ENCODE results near the gene ITPK1. TPM values are rescaled to one million over a fixed set of nuclear protein-coding genes. Genes with fewer than 3 reads are reported as not detected.

Gene ITPK1
- total RNA-seq, 1 experiment from 2014 or later, result 38.5 TPM

DNA sequence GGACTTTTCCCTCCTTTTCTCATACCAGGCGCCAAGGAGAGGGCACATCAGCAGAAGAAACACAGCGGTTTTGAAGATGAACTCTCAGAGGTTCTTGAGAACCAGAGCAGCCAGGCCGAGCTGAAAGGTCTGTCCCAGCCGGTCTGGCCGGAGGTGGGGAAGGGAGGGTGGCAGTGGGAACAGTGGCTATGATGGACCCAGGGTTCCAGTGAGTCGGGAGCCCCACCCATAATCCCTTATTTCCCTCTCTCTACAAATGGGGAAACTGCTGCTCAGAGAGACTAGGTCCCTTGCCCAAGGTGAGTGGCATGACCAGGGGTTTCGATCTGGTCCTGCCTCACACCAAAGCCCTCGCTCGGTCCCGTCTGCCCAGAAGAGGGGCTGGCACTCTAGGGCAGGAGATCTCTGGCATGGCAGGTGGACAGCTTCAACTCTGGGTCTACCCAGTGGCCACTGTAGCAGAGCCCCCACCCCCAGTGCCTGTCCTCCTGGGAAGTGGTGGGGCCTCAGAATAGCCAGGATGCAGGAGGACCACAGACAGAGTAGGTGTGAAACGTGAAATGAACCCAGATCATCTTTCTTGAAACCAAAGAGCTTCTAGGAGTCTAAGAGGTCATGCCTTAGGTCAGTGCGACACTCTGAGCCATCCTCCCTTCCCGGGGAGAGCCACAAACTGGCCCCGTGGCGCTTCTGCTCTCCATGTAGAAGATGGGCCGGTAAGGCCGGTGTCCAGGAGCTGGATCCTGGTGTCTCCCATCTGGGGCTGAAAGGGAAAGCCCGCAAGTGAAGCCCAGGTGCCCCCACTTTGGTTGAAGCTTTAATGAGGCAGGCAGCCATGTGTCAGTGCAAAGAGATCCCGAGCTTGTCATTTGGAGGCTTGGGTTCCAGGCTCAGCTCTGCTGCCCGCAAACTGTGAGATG, 185.8 kb downstream of the ITPK1 start:
- no peak overlapping the region for H3K4me3 ChIP-seq (ENCODE audit: low read depth, low read length, poor library complexity, severe bottlenecking)
- DNase-seq (ENCODE audit: low spot score), result no peak
- CTCF ChIA-PET, result no interaction called here
- no TSS peak for BruUV-seq (replicated peaks)
- no peak overlapping the region for H3K27ac ChIP-seq (ENCODE audit: low read depth, low read length, poor library complexity, severe bottlenecking)
- intact Hi-C loops (cut with micrococcal nuclease; ENCODE audit: unreplicated experiment), result no loop called here
- peaks cover under 1% of the 10 kb centered on the region for H3K4me1 ChIP-seq (ENCODE audit: insufficient read depth, low read length, poor library complexity, severe bottlenecking)
- TF ChIP-seq EZH2 (IDR thresholded peaks at IDR 0.05; ENCODE audit: borderline replicate concordance, low read depth, low read length, poor library complexity, severe bottlenecking), result no peak
- TF ChIP-seq, protein P1, sequence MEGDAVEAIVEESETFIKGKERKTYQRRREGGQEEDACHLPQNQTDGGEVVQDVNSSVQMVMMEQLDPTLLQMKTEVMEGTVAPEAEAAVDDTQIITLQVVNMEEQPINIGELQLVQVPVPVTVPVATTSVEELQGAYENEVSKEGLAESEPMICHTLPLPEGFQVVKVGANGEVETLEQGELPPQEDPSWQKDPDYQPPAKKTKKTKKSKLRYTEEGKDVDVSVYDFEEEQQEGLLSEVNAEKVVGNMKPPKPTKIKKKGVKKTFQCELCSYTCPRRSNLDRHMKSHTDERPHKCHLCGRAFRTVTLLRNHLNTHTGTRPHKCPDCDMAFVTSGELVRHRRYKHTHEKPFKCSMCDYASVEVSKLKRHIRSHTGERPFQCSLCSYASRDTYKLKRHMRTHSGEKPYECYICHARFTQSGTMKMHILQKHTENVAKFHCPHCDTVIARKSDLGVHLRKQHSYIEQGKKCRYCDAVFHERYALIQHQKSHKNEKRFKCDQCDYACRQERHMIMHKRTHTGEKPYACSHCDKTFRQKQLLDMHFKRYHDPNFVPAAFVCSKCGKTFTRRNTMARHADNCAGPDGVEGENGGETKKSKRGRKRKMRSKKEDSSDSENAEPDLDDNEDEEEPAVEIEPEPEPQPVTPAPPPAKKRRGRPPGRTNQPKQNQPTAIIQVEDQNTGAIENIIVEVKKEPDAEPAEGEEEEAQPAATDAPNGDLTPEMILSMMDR (conservative IDR thresholded peaks at IDR 0.05; ENCODE audit: low read depth, low read length), result no peak
- H3K27me3 ChIP-seq (replicated peaks; ENCODE audit: insufficient read depth, low read depth, low read length, poor library complexity), result no peaks in the 10 kb centered on the region
- POLR2A ChIA-PET (ENCODE audit: low non-redundant PET), result no interaction called here
- H3K36me3 ChIP-seq (ENCODE audit: insufficient read depth, low read length, poor library complexity, severe bottlenecking), result no peaks in the 10 kb centered on the region
- no peaks in the 10 kb centered on the region for H3K9me3 ChIP-seq (ENCODE audit: low read depth, low read length, poor library complexity, severe bottlenecking)

DNA sequence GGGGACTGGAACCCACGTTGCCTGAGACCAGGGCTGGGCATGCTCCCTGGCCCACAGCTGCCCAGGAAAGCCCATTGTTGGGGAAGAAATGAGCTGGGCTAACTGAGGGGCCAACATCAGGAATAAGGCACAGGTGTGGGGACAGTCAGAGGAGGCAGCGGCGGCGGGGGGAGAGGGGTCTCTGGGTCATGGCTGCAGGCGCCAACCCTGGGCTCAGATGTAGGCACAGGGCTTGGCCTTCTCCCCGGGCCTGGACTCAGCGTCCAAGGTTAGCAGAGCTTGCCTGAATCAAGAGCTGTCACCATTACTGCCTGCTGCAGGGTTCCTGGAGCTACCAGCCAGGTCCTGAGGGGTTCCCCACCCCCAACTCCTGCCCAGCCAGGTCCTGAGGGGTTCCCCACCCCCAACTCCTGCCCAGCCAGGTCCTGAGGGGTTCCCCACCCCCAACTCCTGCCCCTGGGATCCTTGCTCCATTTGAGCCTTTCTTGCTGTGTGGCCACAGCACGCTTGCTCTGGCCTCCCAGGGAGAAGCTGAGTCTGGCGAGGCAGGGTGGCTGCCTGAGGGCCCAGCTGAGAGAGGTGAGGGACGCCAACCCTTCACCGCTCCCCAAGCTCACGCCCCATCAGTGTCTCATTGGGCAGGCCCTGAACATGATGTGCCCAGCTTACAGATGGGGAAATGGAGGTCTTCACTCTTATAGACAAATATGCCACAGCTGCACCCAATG, 186.6 kb downstream of the ITPK1 start:
- Histone ChIP-seq H3K4me1 (ENCODE audit: insufficient read depth, low read length, poor library complexity, severe bottlenecking) (peaks cover 5% of the 10 kb centered on the region), H3K27ac (ENCODE audit: low read depth, low read length, poor library complexity, severe bottlenecking) (no peak overlapping the region), H3K36me3 (ENCODE audit: insufficient read depth, low read length, poor library complexity, severe bottlenecking) (no peaks in the 10 kb centered on the region), H3K4me3 (ENCODE audit: low read depth, low read length, poor library complexity, severe bottlenecking) (no peak overlapping the region), H3K27me3 (replicated peaks; ENCODE audit: insufficient read depth, low read depth, low read length, poor library complexity) (no peaks in the 10 kb centered on the region), H3K9me3 (ENCODE audit: low read depth, low read length, poor library complexity, severe bottlenecking) (no peaks in the 10 kb centered on the region)
- TF ChIP-seq, protein P1 (conservative IDR thresholded peaks at IDR 0.05; ENCODE audit: low read depth, low read length), result no peak
- no peak for TF ChIP-seq EZH2 (IDR thresholded peaks at IDR 0.05; ENCODE audit: borderline replicate concordance, low read depth, low read length, poor library complexity, severe bottlenecking)
- no TSS peak for BruUV-seq (replicated peaks)
- no peak for DNase-seq (ENCODE audit: low spot score)
- intact Hi-C loops (cut with micrococcal nuclease; ENCODE audit: unreplicated experiment), result no loop called here
- ChIA-PET CTCF (interaction anchor here (0.6 kb wide), 1 partner anchor 180 kb away, joined by 3 read pairs; no protein-coding TSS in a partner anchor), POLR2A (ENCODE audit: low non-redundant PET) (no interaction called here)

DNA sequence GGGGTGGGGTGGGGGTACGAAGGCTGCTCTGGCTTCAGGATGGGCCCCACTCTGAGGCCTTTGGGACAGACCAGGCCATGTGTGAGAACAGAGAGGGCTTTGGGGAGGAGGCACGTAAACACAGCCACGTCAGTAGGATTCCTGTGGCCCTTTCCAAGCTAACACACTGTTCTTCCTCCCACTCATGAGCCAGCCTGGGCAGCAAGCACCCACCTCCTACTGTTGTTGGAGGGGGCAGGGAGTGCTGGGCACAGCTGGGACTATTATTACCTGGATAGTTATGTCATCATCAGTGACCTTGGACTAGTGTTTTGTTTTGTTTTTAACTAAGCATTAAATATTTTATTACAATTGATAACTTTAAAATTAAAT, 187.5 kb downstream of the ITPK1 start:
- intact Hi-C loops (cut with micrococcal nuclease; ENCODE audit: unreplicated experiment), result no loop called here
- no peaks in the 10 kb centered on the region for H3K9me3 ChIP-seq (ENCODE audit: low read depth, low read length, poor library complexity, severe bottlenecking)
- DNase-seq (ENCODE audit: low spot score), result no peak
- TF ChIP-seq, protein P1 (conservative IDR thresholded peaks at IDR 0.05; ENCODE audit: low read depth, low read length), result no peak
- TF ChIP-seq EZH2 (IDR thresholded peaks at IDR 0.05; ENCODE audit: borderline replicate concordance, low read depth, low read length, poor library complexity, severe bottlenecking), result no peak
- no peak overlapping the region for H3K27ac ChIP-seq (ENCODE audit: low read depth, low read length, poor library complexity, severe bottlenecking)
- peaks cover 5% of the 10 kb centered on the region for H3K27me3 ChIP-seq (replicated peaks; ENCODE audit: insufficient read depth, low read depth, low read length, poor library complexity)
- ChIA-PET CTCF (no interaction called here), POLR2A (ENCODE audit: low non-redundant PET) (no interaction called here)
- BruUV-seq (replicated peaks), result no TSS peak
- no peak overlapping the region for H3K4me3 ChIP-seq (ENCODE audit: low read depth, low read length, poor library complexity, severe bottlenecking)
- H3K36me3 ChIP-seq (ENCODE audit: insufficient read depth, low read length, poor library complexity, severe bottlenecking), result no peaks in the 10 kb centered on the region
- peaks cover 14% of the 10 kb centered on the region for H3K4me1 ChIP-seq (ENCODE audit: insufficient read depth, low read length, poor library complexity, severe bottlenecking)

Data from A673 (cell line).